Gastrocnemius medialis (tissue), 4 donors: ENCODE measurements around the gene GFER. TPM values are rescaled to one million over a fixed set of nuclear protein-coding genes. Genes with fewer than 3 reads are reported as not detected.

Experiments used
- ATAC-seq, 2 donors: fragments of 150-250 bp; one replicate each; pipeline ENCODE4 v1.9.1; 2016
- DNase-seq, 2 donors: peaks; one replicate each; pipeline ENCODE4 v3.0.0-alpha.2; 2019
- H3K27ac ChIP-seq, 4 donors: fragments of 200-600 bp; sonication (generic); 1 replicate in 1 of 4; 2 replicates in 3 of 4; pipeline ENCODE4 v1.5.1; 2016 to 2018; ENCODE audit warnings: mild to moderate bottlenecking in 2 of 4, moderate library complexity in 1 of 4
- H3K27me3 ChIP-seq, 3 donors: fragments of 200-600 bp; sonication (generic) in 2 of 3; 1 replicate in 1 of 3; 2 replicates in 2 of 3; pipeline versions ENCODE4 v1.5.1 to v1.6.0; 2016 to 2019; ENCODE audit warnings: mild to moderate bottlenecking in 1 of 3, moderate library complexity in 1 of 3
- H3K36me3 ChIP-seq, 2 donors: fragments of 200-600 bp; sonication (generic) in 1 of 2; one replicate each; pipeline ENCODE4 v1.5.1; 2017 to 2018
- H3K4me1 ChIP-seq, 2 donors: fragments of 200-600 bp; sonication (generic) in 1 of 2; one replicate each; pipeline ENCODE4 v1.5.1; 2016 to 2017; ENCODE audit warnings: mild to moderate bottlenecking in 2 of 2
- H3K4me3 ChIP-seq, 4 donors: fragments of 200-600 bp; sonication (generic) in 3 of 4; 1 replicate in 1 of 4; 2 replicates in 3 of 4; pipeline ENCODE4 v1.5.1; 2016 to 2019; ENCODE audit warnings: mild to moderate bottlenecking in 2 of 4
- H3K9me3 ChIP-seq, 3 donors: fragments of 200-600 bp; sonication (generic) in 2 of 3; 1 replicate in 1 of 3; 2 replicates in 2 of 3; pipeline ENCODE4 v1.5.1; 2016 to 2019
- POLR2A ChIP-seq, 2 donors: fragments of 450-650 bp; IDR thresholded peaks; one replicate each; pipeline ENCODE4 v1.6.1; 2017; ENCODE audit warnings: antibody characterized with exemption in 2 of 2, mild to moderate bottlenecking in 2 of 2, moderate library complexity in 2 of 2
- in situ Hi-C, 4 donors: fragments of 200-750 bp; cut with MboI; loops; one replicate each; pipeline versions ENCODE4 v1.15.0 to v1.8.0; 2017; ENCODE audit warnings: low sequenced_read_pairs in 4 of 4
- intact Hi-C: fragments of 100-400 bp; cut with DNase I; formaldehyde crosslinking; loops from one replicate; pipeline ENCODE4 v1.15.1; 2023; ENCODE audit warnings: low total_unique reads
- total RNA-seq, 4 donors: library from RNA; depleted of rRNA; stranded (reverse); fragments of >200 nt; gene quantifications; one replicate each; pipeline versions ENCODE4 v1.1.0 to v1.2.3, GENCODE V29; 2016
- TF ChIP-seq, protein P1 (sequence below), 5 experiments: fragments of 450-650 bp in 3 of 5; fragments of 200-600 bp in 2 of 5; sonication (generic) in 2 of 5; IDR thresholded peaks in 4 of 5; conservative IDR thresholded peaks in 1 of 5; 1 replicate in 4 of 5; 2 replicates in 1 of 5; pipeline ENCODE4 v1.5.1; 2016 to 2019; ENCODE audit warnings: antibody characterized with exemption in 5 of 5, mild to moderate bottlenecking in 3 of 5, moderate library complexity in 3 of 5

The GFER gene
- total RNA-seq, 4 donors from 2014 or later: 16.3 to 27.0 (median 20.1) TPM

DNA sequence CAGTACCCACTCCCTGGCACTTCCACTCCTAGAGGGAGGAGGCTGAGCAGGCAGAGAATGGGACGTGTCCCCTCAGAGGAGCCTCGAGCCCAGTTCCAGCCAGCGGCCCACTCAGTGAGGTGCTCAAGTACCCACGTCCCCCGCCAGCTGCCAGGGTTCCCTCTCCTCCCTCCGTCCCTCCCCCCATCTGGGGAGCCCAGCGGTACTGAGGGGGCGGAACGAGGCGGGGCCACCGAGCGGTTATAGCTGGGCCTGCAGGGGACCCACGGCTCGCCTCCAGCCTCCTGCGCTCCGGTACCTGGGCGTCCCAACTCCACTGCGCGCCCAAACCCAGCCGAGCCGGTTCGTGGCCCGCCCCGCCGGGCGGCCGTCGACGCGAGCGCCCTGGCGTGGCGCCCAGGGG, 35.5 kb downstream of the GFER start, which contains the start of gene NPW:
NPW (plus strand) TSS at position 268 of the 403 bp plus-strand sequence.
- ATAC-seq (no peak), DNase-seq (no peak)
- TF ChIP-seq POLR2A (IDR thresholded peaks at IDR 0.05): no peak
- TF ChIP-seq, protein P1, sequence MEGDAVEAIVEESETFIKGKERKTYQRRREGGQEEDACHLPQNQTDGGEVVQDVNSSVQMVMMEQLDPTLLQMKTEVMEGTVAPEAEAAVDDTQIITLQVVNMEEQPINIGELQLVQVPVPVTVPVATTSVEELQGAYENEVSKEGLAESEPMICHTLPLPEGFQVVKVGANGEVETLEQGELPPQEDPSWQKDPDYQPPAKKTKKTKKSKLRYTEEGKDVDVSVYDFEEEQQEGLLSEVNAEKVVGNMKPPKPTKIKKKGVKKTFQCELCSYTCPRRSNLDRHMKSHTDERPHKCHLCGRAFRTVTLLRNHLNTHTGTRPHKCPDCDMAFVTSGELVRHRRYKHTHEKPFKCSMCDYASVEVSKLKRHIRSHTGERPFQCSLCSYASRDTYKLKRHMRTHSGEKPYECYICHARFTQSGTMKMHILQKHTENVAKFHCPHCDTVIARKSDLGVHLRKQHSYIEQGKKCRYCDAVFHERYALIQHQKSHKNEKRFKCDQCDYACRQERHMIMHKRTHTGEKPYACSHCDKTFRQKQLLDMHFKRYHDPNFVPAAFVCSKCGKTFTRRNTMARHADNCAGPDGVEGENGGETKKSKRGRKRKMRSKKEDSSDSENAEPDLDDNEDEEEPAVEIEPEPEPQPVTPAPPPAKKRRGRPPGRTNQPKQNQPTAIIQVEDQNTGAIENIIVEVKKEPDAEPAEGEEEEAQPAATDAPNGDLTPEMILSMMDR (IDR thresholded peaks at IDR 0.05 in 4 of 5, conservative IDR thresholded peaks at IDR 0.05 in 1 of 5): no peak
- Histone ChIP-seq H3K27me3 (peaks cover 27 to 33% (median 31%) of the 10 kb centered on the region in 3 donors), H3K36me3 (no peaks in the 10 kb centered on the region), H3K4me3 (no peak within 1 kb of the TSS), H3K4me1 (peaks cover 0 to 10% of the 10 kb centered on the region in 2 donors), H3K9me3 (no peaks in the 10 kb centered on the region), H3K27ac (no peak within 1 kb of the TSS)
- intact Hi-C loops: no loop called here
- in situ Hi-C loops: loop anchor here in 1 of 4 donors (10.0 kb wide), 1 partner anchor 125 kb away; the partner anchor contains the start of gene RAB26

DNA sequence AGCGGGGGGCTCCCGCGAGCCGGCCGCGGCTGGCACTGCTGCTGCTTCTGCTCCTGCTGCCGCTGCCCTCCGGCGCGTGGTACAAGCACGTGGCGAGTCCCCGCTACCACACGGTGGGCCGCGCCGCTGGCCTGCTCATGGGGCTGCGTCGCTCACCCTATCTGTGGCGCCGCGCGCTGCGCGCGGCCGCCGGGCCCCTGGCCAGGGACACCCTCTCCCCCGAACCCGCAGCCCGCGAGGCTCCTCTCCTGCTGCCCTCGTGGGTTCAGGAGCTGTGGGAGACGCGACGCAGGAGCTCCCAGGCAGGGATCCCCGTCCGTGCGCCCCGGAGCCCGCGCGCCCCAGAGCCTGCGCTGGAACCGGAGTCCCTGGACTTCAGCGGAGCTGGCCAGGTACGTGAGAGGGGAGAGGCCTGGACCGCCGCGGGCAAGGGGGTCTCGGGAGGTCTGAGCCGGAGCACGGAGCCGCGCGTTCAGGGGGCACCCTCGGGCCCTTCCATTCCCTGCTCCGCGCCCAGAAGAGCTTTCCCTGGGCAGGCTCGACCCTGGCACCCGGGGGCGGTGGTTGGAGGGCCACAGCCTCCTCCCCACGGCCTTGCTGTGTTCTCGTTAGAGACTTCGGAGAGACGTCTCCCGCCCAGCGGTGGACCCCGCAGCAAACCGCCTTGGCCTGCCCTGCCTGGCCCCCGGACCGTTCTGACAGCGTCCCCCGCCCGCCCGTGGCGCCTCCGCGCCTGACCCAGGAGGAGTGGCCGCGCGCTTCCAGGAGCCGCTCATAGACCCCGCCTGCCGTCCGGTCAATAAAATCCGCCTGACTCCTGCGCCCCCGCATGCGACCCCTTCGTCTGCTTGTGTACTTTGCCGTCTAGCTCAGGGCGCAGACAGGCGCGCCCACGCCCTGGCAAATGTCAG, 36.2 kb downstream of the GFER start:
- H3K4me1 ChIP-seq: peaks cover 0 to 10% of the 10 kb centered on the region in 2 donors
- no peak overlapping the region for H3K27ac ChIP-seq
- intact Hi-C loops: no loop called here
- ATAC-seq (no peak), DNase-seq (no peak)
- no peaks in the 10 kb centered on the region for H3K9me3 ChIP-seq
- H3K4me3 ChIP-seq: no peak overlapping the region
- H3K36me3 ChIP-seq: no peaks in the 10 kb centered on the region
- TF ChIP-seq POLR2A (IDR thresholded peaks at IDR 0.05): no peak
- TF ChIP-seq, protein P1 (IDR thresholded peaks at IDR 0.05 in 4 of 5, conservative IDR thresholded peaks at IDR 0.05 in 1 of 5): no peak
- in situ Hi-C loops: loop anchor here in 2 of 4 donors (5.0 to 10.0 kb wide), 2 partner anchors 122 to 125 kb away; partner anchors contain the start of gene RAB26 (in 1 of the 2)
- H3K27me3 ChIP-seq: peaks cover 27 to 33% (median 31%) of the 10 kb centered on the region in 3 donors

DNA sequence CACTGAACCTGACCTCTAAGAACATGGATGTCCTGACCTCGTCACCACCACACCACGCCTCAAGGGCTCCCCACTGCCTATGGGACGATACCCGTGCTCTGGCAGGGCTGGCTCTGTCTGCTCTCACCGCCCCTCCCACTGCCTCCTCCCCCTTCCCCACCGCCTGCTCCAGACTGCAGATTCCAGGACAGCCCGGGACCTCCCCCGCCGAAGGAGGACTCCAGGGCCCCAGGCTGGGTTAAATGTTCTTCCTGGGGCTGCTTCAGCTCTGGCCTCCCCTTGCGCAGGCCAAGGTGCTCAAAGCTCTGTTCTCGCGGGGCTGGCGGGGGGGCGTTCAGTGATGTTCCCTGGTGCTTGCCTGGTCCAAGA, 38.7 kb downstream of the GFER start:
- H3K9me3 ChIP-seq: no peaks in the 10 kb centered on the region
- TF ChIP-seq POLR2A (IDR thresholded peaks at IDR 0.05): no peak
- TF ChIP-seq, protein P1 (IDR thresholded peaks at IDR 0.05 in 4 of 5, conservative IDR thresholded peaks at IDR 0.05 in 1 of 5): no peak
- no peak overlapping the region for H3K27ac ChIP-seq
- H3K4me3 ChIP-seq: peak overlapping the region; percentile 27 to 49 (median 41)
- H3K36me3 ChIP-seq: no peaks in the 10 kb centered on the region
- no peak for ATAC-seq
- no peak for DNase-seq
- H3K4me1 ChIP-seq: peaks cover 0 to 15% of the 10 kb centered on the region in 2 donors
- in situ Hi-C loops: loop anchor here in 1 of 4 donors (5.0 kb wide), 1 partner anchor 120 kb away; no protein-coding TSS in a partner anchor
- intact Hi-C loops: loop anchor here (1.0 to 2.0 kb wide), 5 partner anchors 25 to 228 kb away; partner anchors contain the start of genes ECI1, NTHL1 and TSC2
- peaks cover 27 to 33% (median 31%) of the 10 kb centered on the region in 3 donors for H3K27me3 ChIP-seq

DNA sequence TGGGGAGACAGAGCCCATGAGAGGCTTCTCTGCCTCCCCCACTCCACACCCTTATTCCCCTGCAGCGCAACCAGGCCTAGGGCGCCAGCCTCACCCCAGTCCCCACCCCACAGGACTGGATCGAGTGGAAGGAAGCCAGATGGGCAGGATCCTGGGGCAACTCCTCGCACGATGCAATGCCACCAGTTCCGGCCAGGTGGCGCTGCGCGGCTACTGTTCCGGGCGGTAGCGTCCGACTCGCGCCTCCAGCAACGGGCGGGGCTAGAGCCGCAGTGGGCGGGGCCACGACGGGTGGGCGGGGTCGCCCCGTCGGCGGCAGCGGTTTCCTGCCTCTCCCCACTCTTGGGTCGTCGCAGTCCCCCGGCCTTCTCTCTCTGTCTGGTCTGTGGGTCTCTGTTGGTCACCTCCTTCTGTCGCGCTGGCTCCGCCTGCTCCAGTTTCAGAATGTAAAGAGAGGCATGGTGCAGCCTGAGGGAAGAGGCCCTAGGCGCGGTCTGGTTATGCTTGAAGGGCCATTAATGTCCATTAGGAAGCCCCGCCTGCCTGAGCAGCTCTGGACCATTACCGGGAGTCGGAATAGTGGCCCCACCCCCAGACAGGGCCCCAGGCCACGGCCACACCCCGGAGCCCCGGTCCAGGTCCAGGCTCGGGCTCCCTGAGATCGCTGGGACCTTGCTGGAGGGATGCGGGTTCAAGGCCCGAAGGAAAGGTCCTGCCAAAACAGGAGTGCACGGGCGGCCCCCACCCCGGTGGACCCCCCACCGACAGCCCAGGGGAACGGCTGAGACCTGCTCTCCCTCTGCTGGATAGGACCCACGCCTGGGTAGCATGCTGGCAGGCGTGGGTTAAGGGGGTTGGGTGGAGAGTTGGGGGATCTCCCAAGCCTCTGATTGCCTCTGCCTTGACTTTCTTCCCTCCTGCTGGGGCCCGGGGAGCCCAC, 39.4 kb downstream of the GFER start:
- intact Hi-C loops (loop anchor here (1.0 to 2.0 kb wide), 5 partner anchors 24 to 227 kb away; partner anchors contain the start of genes ECI1, NTHL1 and TSC2), in situ Hi-C loops (loop anchor here in 1 of 4 donors (5.0 kb wide), 1 partner anchor 119 kb away; no protein-coding TSS in a partner anchor)
- no peaks in the 10 kb centered on the region for H3K36me3 ChIP-seq
- peaks cover 27 to 33% (median 31%) of the 10 kb centered on the region in 3 donors for H3K27me3 ChIP-seq
- peak overlapping the region; percentile 54 to 80 (median 64) for H3K27ac ChIP-seq
- ATAC-seq (peak; percentile 80 to 83), DNase-seq (peak; percentile 87 to 88)
- peak overlapping the region; percentile 37 to 63 (median 44) for H3K4me3 ChIP-seq
- peak in 1 of 2 donors; percentile 48 for TF ChIP-seq POLR2A (IDR thresholded peaks at IDR 0.05)
- TF ChIP-seq, protein P1 (IDR thresholded peaks at IDR 0.05 in 4 of 5, conservative IDR thresholded peaks at IDR 0.05 in 1 of 5): peak; percentile 95 to 99 (median 98)
- H3K9me3 ChIP-seq: no peaks in the 10 kb centered on the region
- H3K4me1 ChIP-seq: peaks cover 0 to 16% of the 10 kb centered on the region in 2 donors
